Mesendoderm (in vitro differentiated cells): ENCODE results near the gene FAM219A.
"Not testable (repeated sequence)": the region's sequence is repeated elsewhere in the genome, so short reads cannot be mapped to it uniquely, and the experiment has no call there.

Experiments used
- DNase-seq: peaks from one replicate; pipeline ENCODE4 v3.0.0; 2013
- H2AK5ac ChIP-seq: 2 replicates; pipeline ENCODE4 v1.6.1; 2013; ENCODE audit warnings: low read length, inconsistent platforms
- H2BK120ac ChIP-seq: 2 replicates; pipeline ENCODE4 v1.6.1; 2013; ENCODE audit warnings: low read depth, mild to moderate bottlenecking, low read length, moderate library complexity, mixed read lengths
- H2BK15ac ChIP-seq: replicated peaks from 2 replicates; pipeline ENCODE4 v1.6.1; 2013; ENCODE audit warnings: low read depth, mild to moderate bottlenecking, moderate library complexity
- H2BK5ac ChIP-seq: 2 replicates; pipeline ENCODE4 v1.6.1; 2013; ENCODE audit warnings: low read length, inconsistent platforms
- H3K18ac ChIP-seq: 2 replicates; pipeline ENCODE4 v1.6.1; 2013; ENCODE audit warnings: mild to moderate bottlenecking, low read length, mixed read lengths
- H3K23ac ChIP-seq: one replicate; pipeline ENCODE4 v1.6.1; 2013; ENCODE audit warnings: low read length
- H3K27ac ChIP-seq: 2 replicates; pipeline ENCODE4 v1.5.1; 2013; ENCODE audit warnings: low read depth, mild to moderate bottlenecking, inconsistent platforms, low read length, moderate library complexity
- H3K27me3 ChIP-seq: 2 replicates; pipeline ENCODE4 v1.6.1; 2013; ENCODE audit warnings: low read length, control low read depth, mild to moderate bottlenecking, inconsistent platforms; ENCODE audit not compliant: insufficient read depth, poor library complexity
- H3K36me3 ChIP-seq: 2 replicates; pipeline ENCODE4 v1.6.1; 2013; ENCODE audit warnings: low read length, inconsistent platforms; ENCODE audit not compliant: control insufficient read depth, insufficient read depth
- H3K4ac ChIP-seq: one replicate; pipeline ENCODE4 v1.6.1; 2013; ENCODE audit warnings: low read depth, mild to moderate bottlenecking, low read length, moderate library complexity
- H3K4me1 ChIP-seq: 2 replicates; pipeline ENCODE4 v1.6.1; 2013; ENCODE audit warnings: low read depth, low read length, inconsistent platforms; ENCODE audit not compliant: control insufficient read depth
- H3K4me2 ChIP-seq: 2 replicates; pipeline ENCODE4 v1.6.1; 2013; ENCODE audit warnings: low read length
- H3K4me3 ChIP-seq: 2 replicates; pipeline ENCODE4 v1.5.1; 2013; ENCODE audit warnings: mild to moderate bottlenecking, low read length
- H3K56ac ChIP-seq: one replicate; pipeline ENCODE4 v1.6.1; 2013; ENCODE audit warnings: low read length
- H3K79me1 ChIP-seq: 2 replicates; pipeline ENCODE4 v1.6.1; 2013; ENCODE audit warnings: low read length, inconsistent platforms
- H3K79me2 ChIP-seq: 2 replicates; pipeline ENCODE4 v1.6.1; 2013; ENCODE audit warnings: mild to moderate bottlenecking, low read length; ENCODE audit not compliant: control insufficient read depth, insufficient read depth
- H3K9ac ChIP-seq: 2 replicates; pipeline ENCODE4 v1.6.1; 2013; ENCODE audit warnings: low read length, inconsistent platforms
- H4K5ac ChIP-seq: one replicate; pipeline ENCODE4 v1.6.1; 2013; ENCODE audit warnings: low read length
- H4K8ac ChIP-seq: one replicate; pipeline ENCODE4 v1.6.1; 2013; ENCODE audit warnings: low read depth, mild to moderate bottlenecking, control low read depth, low read length, moderate library complexity
- WGBS: extraction: QIAGEN DNeasy Blood & Tissue Kit; methylation state at CpG from one replicate; pipeline ENCODE4 v1.1.7; 2013; ENCODE audit warnings: low lambda C conversion rate, missing lambda C conversion rate; ENCODE audit not compliant: insufficient coverage; ENCODE audit errors: extremely low coverage; 5-methylcytosine and 5-hydroxymethylcytosine counted together

The FAM219A gene

DNA sequence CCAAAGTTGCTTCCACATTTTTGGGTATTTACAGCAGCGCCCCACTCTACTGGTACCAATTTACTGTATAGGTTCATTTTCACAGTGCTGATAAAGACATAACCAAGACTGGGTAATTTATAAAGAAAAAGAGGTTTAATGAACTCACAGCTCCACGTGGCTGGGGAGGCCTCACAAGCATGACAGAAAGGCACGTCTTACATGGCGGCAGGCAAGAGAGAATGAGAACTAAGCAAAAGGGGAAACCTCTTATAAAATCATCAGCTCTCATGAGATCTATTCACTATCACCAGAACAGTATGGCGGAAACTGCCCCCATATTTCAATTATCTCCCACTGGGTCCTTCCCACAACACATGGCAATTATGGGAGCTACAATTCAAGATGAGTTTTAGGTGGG is 89.6 kb downstream of the FAM219A start:
- H3K56ac ChIP-seq, H3K4ac ChIP-seq, H2BK120ac ChIP-seq, H3K79me2 ChIP-seq, H3K23ac ChIP-seq, H4K5ac ChIP-seq, H2AK5ac ChIP-seq, H2BK5ac ChIP-seq, DNase-seq, H3K4me3 ChIP-seq, H3K27ac ChIP-seq, H3K79me1 ChIP-seq, H3K18ac ChIP-seq, H3K36me3 ChIP-seq, H3K4me2 ChIP-seq, H2BK15ac ChIP-seq, H3K27me3 ChIP-seq, H3K9ac ChIP-seq, H4K8ac ChIP-seq: not testable (repeated sequence)
- H3K4me1 ChIP-seq = peaks cover 14% of the 10 kb centered on the region
- no CpG with 5 or more reads among the region's 5 CpGs for WGBS

DNA sequence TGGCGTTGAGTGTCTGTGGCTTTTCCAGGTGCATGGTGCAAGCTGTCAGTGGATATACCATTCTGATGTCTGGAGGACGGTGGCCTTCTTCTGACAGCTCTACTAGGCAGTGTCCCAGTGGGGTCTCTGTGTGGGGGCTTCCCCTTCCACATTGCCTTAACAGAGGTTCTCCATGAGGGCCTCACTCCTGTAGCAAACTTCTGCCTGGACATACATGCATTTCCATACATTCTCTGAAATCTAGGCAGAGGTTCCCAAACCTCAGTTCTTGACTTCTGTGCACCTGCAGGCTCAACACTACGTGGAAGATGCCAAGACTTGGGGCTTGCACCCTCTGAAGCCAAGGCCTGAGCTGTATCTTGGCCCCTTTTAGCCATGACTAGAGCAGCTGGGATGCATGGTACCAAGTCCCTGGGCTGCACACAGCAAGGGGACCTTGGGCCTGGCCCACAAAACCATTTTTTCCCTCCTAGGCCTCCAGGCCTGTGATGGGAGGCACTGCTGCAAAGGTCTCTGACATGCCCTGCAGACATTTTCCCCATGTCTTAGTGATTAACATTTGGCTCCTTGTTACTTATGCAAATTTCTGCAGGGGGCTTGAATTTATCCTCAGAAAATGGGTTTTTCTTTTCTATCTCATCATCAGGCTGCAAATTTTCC is 90.5 kb downstream of the FAM219A start:
- not testable (repeated sequence) for H3K4me2 ChIP-seq, H3K23ac ChIP-seq, H4K8ac ChIP-seq, H2AK5ac ChIP-seq, H2BK5ac ChIP-seq, H3K9ac ChIP-seq, H3K18ac ChIP-seq, H3K4me3 ChIP-seq, H3K36me3 ChIP-seq, H4K5ac ChIP-seq, DNase-seq, H3K27ac ChIP-seq, H2BK120ac ChIP-seq, H3K56ac ChIP-seq, H2BK15ac ChIP-seq, H3K79me1 ChIP-seq, H3K4ac ChIP-seq, H3K27me3 ChIP-seq, H3K79me2 ChIP-seq
- peaks cover 17% of the 10 kb centered on the region for H3K4me1 ChIP-seq
- no CpG with 5 or more reads among the region's 3 CpGs for WGBS

DNA sequence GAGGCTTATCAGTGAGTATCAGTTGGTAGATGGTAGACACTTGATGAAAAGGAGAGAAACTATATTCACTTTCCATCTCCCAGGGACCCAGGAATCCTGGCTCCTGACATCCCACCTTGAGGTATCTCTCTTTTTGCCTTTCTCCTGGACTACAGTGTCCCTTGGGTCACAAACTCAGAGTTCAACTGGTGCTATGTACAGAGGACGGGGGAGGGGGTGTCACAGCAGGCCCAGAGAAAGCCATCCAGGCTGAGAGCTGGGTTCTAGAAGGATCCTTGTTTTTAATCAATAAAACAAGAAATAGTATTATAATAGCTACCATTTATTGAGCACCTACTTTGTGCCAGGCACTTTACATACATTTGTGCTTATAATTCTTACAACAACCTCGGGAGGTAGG is 92.0 kb downstream of the FAM219A start:
- no peak overlapping the region for H3K18ac ChIP-seq
- H3K36me3 ChIP-seq = peaks cover 3% of the 10 kb centered on the region
- no peak for DNase-seq
- no peak overlapping the region for H2AK5ac ChIP-seq
- H3K23ac ChIP-seq = no peak overlapping the region
- H2BK15ac ChIP-seq = no peak overlapping the region
- H3K4ac ChIP-seq = no peak overlapping the region
- H4K8ac ChIP-seq = no peak overlapping the region
- no peak overlapping the region for H2BK5ac ChIP-seq
- H3K56ac ChIP-seq = no peak overlapping the region
- H3K79me1 ChIP-seq = no peaks in the 10 kb centered on the region
- H3K27me3 ChIP-seq = no peaks in the 10 kb centered on the region
- no peak overlapping the region for H3K4me3 ChIP-seq
- WGBS = no CpG with 5 or more reads among the region's 2 CpGs
- no peak overlapping the region for H3K4me2 ChIP-seq
- H4K5ac ChIP-seq = no peak overlapping the region
- H3K9ac ChIP-seq = no peak overlapping the region
- no peak overlapping the region for H2BK120ac ChIP-seq
- H3K79me2 ChIP-seq = no peaks in the 10 kb centered on the region
- peaks cover 22% of the 10 kb centered on the region for H3K4me1 ChIP-seq
- no peak overlapping the region for H3K27ac ChIP-seq

DNA sequence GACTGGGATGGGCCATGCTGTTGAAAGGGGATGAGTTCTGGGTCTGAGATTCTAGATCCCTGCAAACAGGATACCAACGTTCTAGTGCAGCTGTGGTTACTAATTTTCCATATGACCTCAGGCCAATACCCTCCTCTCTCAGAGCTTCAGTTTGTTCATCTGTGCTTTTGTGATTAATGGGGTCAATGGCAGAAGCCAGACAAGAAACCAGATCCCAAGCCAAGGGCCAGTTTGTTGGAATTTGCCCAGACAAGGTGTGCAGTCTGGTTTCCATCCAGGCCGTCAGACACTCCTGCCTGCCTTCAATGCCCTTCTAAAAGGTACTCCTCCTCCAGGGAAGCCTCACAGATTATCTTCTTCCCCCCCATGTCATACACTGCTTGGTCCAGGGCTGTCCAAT is 93.1 kb downstream of the FAM219A start:
- Histone ChIP-seq H2BK120ac (no peak overlapping the region), H3K4me2 (no peak overlapping the region), H4K8ac (no peak overlapping the region), H3K36me3 (peaks cover under 1% of the 10 kb centered on the region), H2AK5ac (peak overlapping the region; percentile 81), H4K5ac (peak overlapping the region; percentile 24), H3K9ac (no peak overlapping the region), H3K27ac (no peak overlapping the region), H2BK5ac (peak overlapping the region; percentile 35), H3K18ac (no peak overlapping the region), H2BK15ac (no peak overlapping the region), H3K4ac (no peak overlapping the region), H3K56ac (peak overlapping the region; percentile 82), H3K4me1 (peaks cover 22% of the 10 kb centered on the region), H3K79me2 (no peaks in the 10 kb centered on the region), H3K4me3 (no peak overlapping the region), H3K79me1 (no peaks in the 10 kb centered on the region), H3K27me3 (no peaks in the 10 kb centered on the region), H3K23ac (peak overlapping the region; percentile 67)
- WGBS = no CpG with 5 or more reads among the region's 2 CpGs
- DNase-seq = no peak

DNA sequence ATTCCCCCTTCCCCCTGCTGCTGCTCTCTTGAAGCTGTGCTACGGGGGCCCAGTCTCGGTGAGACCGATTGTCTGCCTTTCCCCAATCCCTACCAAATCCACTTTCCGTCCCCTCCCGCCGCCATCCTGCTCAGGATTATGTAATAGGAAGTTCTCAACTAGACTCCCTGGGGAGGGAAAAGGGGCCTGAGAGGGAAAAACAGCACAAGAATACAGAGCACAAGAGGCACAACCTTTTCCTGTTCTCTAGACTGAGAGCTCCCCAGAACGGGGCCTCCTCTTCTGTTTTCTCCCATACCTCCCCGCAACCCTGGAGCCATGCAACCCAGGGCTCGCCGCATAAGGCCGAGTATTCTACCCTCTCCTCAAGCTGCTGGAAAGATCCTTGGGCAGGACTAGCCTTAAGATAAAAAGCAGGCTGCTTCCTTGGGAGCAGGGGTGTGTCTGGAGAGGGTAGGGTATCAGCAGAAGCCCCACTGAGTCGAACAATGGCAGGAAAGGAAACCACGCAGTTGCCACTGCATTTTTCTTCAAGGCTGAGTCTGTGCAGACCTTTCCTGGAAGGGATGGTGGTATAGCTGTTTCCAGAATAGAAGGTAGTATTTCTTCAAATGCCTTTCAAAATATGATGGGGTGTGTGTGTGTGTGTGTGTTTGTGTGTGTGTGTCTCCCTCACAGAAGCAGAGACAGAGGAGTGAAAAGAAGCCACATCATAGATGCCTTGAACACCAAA is 94.6 kb downstream of the FAM219A start:
- no peak overlapping the region for H3K4me3 ChIP-seq
- no peak overlapping the region for H2BK15ac ChIP-seq
- H3K4ac ChIP-seq = peak overlapping the region; percentile 56
- peak overlapping the region; percentile 82 for H3K56ac ChIP-seq
- H3K18ac ChIP-seq = peak overlapping the region; percentile 88
- peaks cover 22% of the 10 kb centered on the region for H3K4me1 ChIP-seq
- peak; percentile 92 for DNase-seq
- no peak overlapping the region for H2BK120ac ChIP-seq
- H2BK5ac ChIP-seq = peak overlapping the region; percentile 95
- no peaks in the 10 kb centered on the region for H3K79me1 ChIP-seq
- H3K27ac ChIP-seq = peak overlapping the region; percentile 80
- no peaks in the 10 kb centered on the region for H3K27me3 ChIP-seq
- H3K9ac ChIP-seq = peak overlapping the region; percentile 34
- H3K23ac ChIP-seq = no peak overlapping the region
- no peak overlapping the region for H4K8ac ChIP-seq
- H3K36me3 ChIP-seq = no peaks in the 10 kb centered on the region
- H2AK5ac ChIP-seq = peak overlapping the region; percentile 65
- H3K79me2 ChIP-seq = no peaks in the 10 kb centered on the region
- no peak overlapping the region for H4K5ac ChIP-seq
- no CpG with 5 or more reads among the region's 13 CpGs for WGBS
- peak overlapping the region; percentile 2 for H3K4me2 ChIP-seq
